ENCODE data around the gene MBNL1.

MBNL1 gene

GRCh38 chr3:152357587-152357986 is 88.9 kb downstream of the MBNL1 start:
- no peak overlapping the region for H3K9ac ChIP-seq (ENCODE audit: low read depth, low read length)
- no peaks in the 10 kb centered on the region for H3K27me3 ChIP-seq (ENCODE audit: insufficient read depth, low read length, poor library complexity)
- H3K4me1 ChIP-seq (ENCODE audit: insufficient read depth, low read length) = 0 out of 2 replicates have a peak, but pooled peaks cover 6% of the 10 kb centered on the region
- ATAC-seq (ENCODE audit: insufficient read depth, low read depth) (0 out of 3 replicates have a peak, but pooled peaks have one; percentile 9), DNase-seq (no peak)
- TF ChIP-seq EZH2 (IDR thresholded peaks at IDR 0.05; ENCODE audit: borderline replicate concordance, low read depth, low read length, severe bottlenecking) = no peak
- TF ChIP-seq, protein P1, sequence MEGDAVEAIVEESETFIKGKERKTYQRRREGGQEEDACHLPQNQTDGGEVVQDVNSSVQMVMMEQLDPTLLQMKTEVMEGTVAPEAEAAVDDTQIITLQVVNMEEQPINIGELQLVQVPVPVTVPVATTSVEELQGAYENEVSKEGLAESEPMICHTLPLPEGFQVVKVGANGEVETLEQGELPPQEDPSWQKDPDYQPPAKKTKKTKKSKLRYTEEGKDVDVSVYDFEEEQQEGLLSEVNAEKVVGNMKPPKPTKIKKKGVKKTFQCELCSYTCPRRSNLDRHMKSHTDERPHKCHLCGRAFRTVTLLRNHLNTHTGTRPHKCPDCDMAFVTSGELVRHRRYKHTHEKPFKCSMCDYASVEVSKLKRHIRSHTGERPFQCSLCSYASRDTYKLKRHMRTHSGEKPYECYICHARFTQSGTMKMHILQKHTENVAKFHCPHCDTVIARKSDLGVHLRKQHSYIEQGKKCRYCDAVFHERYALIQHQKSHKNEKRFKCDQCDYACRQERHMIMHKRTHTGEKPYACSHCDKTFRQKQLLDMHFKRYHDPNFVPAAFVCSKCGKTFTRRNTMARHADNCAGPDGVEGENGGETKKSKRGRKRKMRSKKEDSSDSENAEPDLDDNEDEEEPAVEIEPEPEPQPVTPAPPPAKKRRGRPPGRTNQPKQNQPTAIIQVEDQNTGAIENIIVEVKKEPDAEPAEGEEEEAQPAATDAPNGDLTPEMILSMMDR (IDR thresholded peaks at IDR 0.05; ENCODE audit: borderline replicate concordance, extremely low read depth, low read length, poor library complexity, severe bottlenecking) = no peak
- no peak overlapping the region for H2AFZ ChIP-seq (ENCODE audit: low read depth, low read length)
- no peak overlapping the region for H3K27ac ChIP-seq (ENCODE audit: low read length)
- H3K79me2 ChIP-seq (ENCODE audit: insufficient read depth, low read length) = peaks cover 100% of the 10 kb centered on the region
- H3K9me3 ChIP-seq (ENCODE audit: insufficient read depth, low read length, severe bottlenecking) = no peaks in the 10 kb centered on the region
- H3K4me3 ChIP-seq (ENCODE audit: low read depth in 1 of 2, low read length in 2 of 2) = no peak overlapping the region
- H3K36me3 ChIP-seq (ENCODE audit: insufficient read depth, low read length) = peaks cover 39% of the 10 kb centered on the region
- no peak overlapping the region for H3K4me2 ChIP-seq (ENCODE audit: insufficient read depth, low read length)
- peaks cover 62% of the 10 kb centered on the region for H4K20me1 ChIP-seq (ENCODE audit: insufficient read depth, low read length)

- no peak overlapping the region for H3K27ac ChIP-seq (ENCODE audit: low read length)
- no peak overlapping the region for H2AFZ ChIP-seq (ENCODE audit: low read depth, low read length)
- ATAC-seq (ENCODE audit: insufficient read depth, low read depth) (no peak), DNase-seq (no peak)
- peaks cover 100% of the 10 kb centered on the region for H3K79me2 ChIP-seq (ENCODE audit: insufficient read depth, low read length)
- no peaks in the 10 kb centered on the region for H3K27me3 ChIP-seq (ENCODE audit: insufficient read depth, low read length, poor library complexity)
- TF ChIP-seq EZH2 (IDR thresholded peaks at IDR 0.05; ENCODE audit: borderline replicate concordance, low read depth, low read length, severe bottlenecking) = no peak
- TF ChIP-seq, protein P1 (IDR thresholded peaks at IDR 0.05; ENCODE audit: borderline replicate concordance, extremely low read depth, low read length, poor library complexity, severe bottlenecking) = no peak
- H3K4me1 ChIP-seq (ENCODE audit: insufficient read depth, low read length) = 0 out of 2 replicates have a peak, but pooled peaks cover 7% of the 10 kb centered on the region
- H3K9ac ChIP-seq (ENCODE audit: low read depth, low read length) = no peak overlapping the region
- H3K4me2 ChIP-seq (ENCODE audit: insufficient read depth, low read length) = no peak overlapping the region
- no peak overlapping the region for H3K4me3 ChIP-seq (ENCODE audit: low read depth in 1 of 2, low read length in 2 of 2)
- H3K36me3 ChIP-seq (ENCODE audit: insufficient read depth, low read length) = peaks cover 44% of the 10 kb centered on the region
- H4K20me1 ChIP-seq (ENCODE audit: insufficient read depth, low read length) = peaks cover 67% of the 10 kb centered on the region
- H3K9me3 ChIP-seq (ENCODE audit: insufficient read depth, low read length, severe bottlenecking) = no peaks in the 10 kb centered on the region
Measured at GRCh38 chr3:152359385-152360248, 90.9 kb downstream of the MBNL1 start.

DNA sequence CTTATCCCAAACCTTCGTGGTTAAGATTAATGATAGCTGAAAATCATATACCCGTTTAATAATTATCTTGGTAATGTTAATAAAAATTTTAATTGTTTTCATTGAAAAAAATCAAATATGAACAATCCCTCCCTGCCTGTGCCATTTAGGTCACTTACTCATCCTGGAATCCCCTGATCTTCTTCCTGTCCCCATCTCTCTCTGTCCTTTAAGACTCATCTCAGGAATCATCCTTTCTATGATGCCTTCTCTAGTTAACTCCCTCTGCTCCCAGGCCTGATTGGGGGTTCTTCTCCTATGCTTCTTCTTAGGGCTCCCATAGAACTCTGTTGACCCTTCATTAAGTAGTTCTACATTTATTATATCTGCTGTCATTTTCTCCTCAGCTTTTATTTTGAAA is 91.6 kb downstream of the MBNL1 start:
- H3K4me2 ChIP-seq (ENCODE audit: insufficient read depth, low read length) = no peak overlapping the region
- no peak overlapping the region for H3K27ac ChIP-seq (ENCODE audit: low read length)
- H3K9me3 ChIP-seq (ENCODE audit: insufficient read depth, low read length, severe bottlenecking) = no peaks in the 10 kb centered on the region
- H3K4me1 ChIP-seq (ENCODE audit: insufficient read depth, low read length) = 0 out of 2 replicates have a peak, but pooled peaks cover 7% of the 10 kb centered on the region
- no peak overlapping the region for H3K4me3 ChIP-seq (ENCODE audit: low read depth in 1 of 2, low read length in 2 of 2)
- ATAC-seq (ENCODE audit: insufficient read depth, low read depth) = no peak
- H2AFZ ChIP-seq (ENCODE audit: low read depth, low read length) = no peak overlapping the region
- no peaks in the 10 kb centered on the region for H3K27me3 ChIP-seq (ENCODE audit: insufficient read depth, low read length, poor library complexity)
- peaks cover 100% of the 10 kb centered on the region for H3K79me2 ChIP-seq (ENCODE audit: insufficient read depth, low read length)
- DNase-seq = no peak
- peaks cover 65% of the 10 kb centered on the region for H4K20me1 ChIP-seq (ENCODE audit: insufficient read depth, low read length)
- TF ChIP-seq EZH2 (IDR thresholded peaks at IDR 0.05; ENCODE audit: borderline replicate concordance, low read depth, low read length, severe bottlenecking) = no peak
- TF ChIP-seq, protein P1 (IDR thresholded peaks at IDR 0.05; ENCODE audit: borderline replicate concordance, extremely low read depth, low read length, poor library complexity, severe bottlenecking) = no peak
- peaks cover 40% of the 10 kb centered on the region for H3K36me3 ChIP-seq (ENCODE audit: insufficient read depth, low read length)
- no peak overlapping the region for H3K9ac ChIP-seq (ENCODE audit: low read depth, low read length)

Measured in DND-41 (cell line).